ENCODE data around the gene TSPAN9. TPM values are rescaled to one million over a fixed set of nuclear protein-coding genes. Genes with fewer than 3 reads are reported as not detected.

Gene TSPAN9
- total and polyA plus RNA-seq, 9 of the 15 experiments (the other 6 are each of a cell fraction or from before 2014, with no cell fraction given), result 0.23 to 2.1 (median 0.60) TPM; not detected in 2

GRCh38 chr12:3280967-3281366, 203.8 kb downstream of the TSPAN9 start:
- DNase-seq (ENCODE audit: extremely low read depth in 1 of 4, low spot score in 3 of 4) (no peak), ATAC-seq (no peak), FAIRE-seq (no peak)
- ChIA-PET POLR2A (no interaction called here), CTCF (ENCODE audit: low intra/inter-chr PET ratio) (interaction anchor here (0.6 kb wide), 1 partner anchor 92 kb away, joined by 3 read pairs; no protein-coding TSS in a partner anchor)
- 0% methylated on average over 2 of the region's 14 CpGs for WGBS (ENCODE audit: insufficient coverage, low coverage, missing lambda C conversion rate)
- Histone ChIP-seq H3K4me3 (no peak overlapping the region), H4K20me1 (replicated peaks; ENCODE audit: control insufficient read depth, insufficient read depth, low read length) (no peaks in the 10 kb centered on the region), H3K9me1 (ENCODE audit: control insufficient read depth, insufficient read depth, low read length) (no peaks in the 10 kb centered on the region), H3K4me1 (replicated peaks in 1 of 2; ENCODE audit: control insufficient read depth in 2 of 2, insufficient read depth in 2 of 2, low read length in 2 of 2) (no peaks in the 10 kb centered on the region), H3K36me3 (ENCODE audit: control insufficient read depth, insufficient read depth, low read length) (no peaks in the 10 kb centered on the region), H3K27ac (ENCODE audit: extremely low read depth, low read depth, low read length) (no peak overlapping the region), H3K79me2 (ENCODE audit: control insufficient read depth, insufficient read depth, low read length) (no peaks in the 10 kb centered on the region), H3K9ac (ENCODE audit: insufficient read depth in 1 of 2, low read depth in 2 of 2, low read length in 2 of 2) (no peak overlapping the region), H3K4me2 (ENCODE audit: insufficient read depth, low read length) (no peak overlapping the region), H3K9me3 (replicated peaks; ENCODE audit: control insufficient read depth, insufficient read depth, low read depth, low read length) (no peaks in the 10 kb centered on the region), H2AFZ (ENCODE audit: low read depth, low read length) (no peak overlapping the region), H3K27me3 (ENCODE audit: control insufficient read depth in 2 of 2, insufficient read depth in 2 of 2, low read length in 2 of 2) (peaks cover 0 to 47% of the 10 kb centered on the region in 2 experiments; a peak in 2 of 5 replicates)
- TF ChIP-seq EZH2 (IDR thresholded peaks at IDR 0.05; ENCODE audit: borderline replicate concordance, low read depth, low read length) (no peak), ZNF165 (CRISPR knock-in tag; IDR thresholded peaks at IDR 0.05; ENCODE audit: borderline replicate concordance) (no peak), RAD51 (IDR thresholded peaks at IDR 0.05; ENCODE audit: borderline replicate concordance, low read depth) (no peak), ZNF384 (IDR thresholded peaks at IDR 0.05; ENCODE audit: low read depth, low read length) (no peak), NFE2 (IDR thresholded peaks at IDR 0.05; ENCODE audit: low read depth) (no peak), SRSF7 (optimal IDR thresholded peaks at IDR 0.05; ENCODE audit: low read depth, low read length) (no peak), MLX (CRISPR knock-in tag; conservative IDR thresholded peaks at IDR 0.05) (no peak), GABPA (tag; conservative IDR thresholded peaks at IDR 0.05; ENCODE audit: low read depth) (no peak), ARNT (IDR thresholded peaks at IDR 0.05) (no peak), FOXA1 (IDR thresholded peaks at IDR 0.05; ENCODE audit: borderline replicate concordance) (no peak), TARDBP (IDR thresholded peaks at IDR 0.05) (no peak)
- no TSS peak for BruUV-seq (replicated peaks)
- intact Hi-C loops (cut with micrococcal nuclease), result no loop called here
- in situ Hi-C loops (cut with MboI), result no loop called here

Measured in K562 (cell line).